Hepatocyte (in vitro differentiated cells): Measurements from ENCODE around the gene ZNF525. TPM values are rescaled to one million over a fixed set of nuclear protein-coding genes. Genes with fewer than 3 reads are reported as not detected.

ENCODE experiments used
- DNase-seq: peaks from one replicate; pipeline ENCODE4 v3.0.0-alpha.2; 2016; ENCODE audit warnings: low spot score
- H2AFZ ChIP-seq: fragments of 200-600 bp; sonication (generic); 2 replicates; pipeline ENCODE4 v1.6.0; 2016; ENCODE audit warnings: antibody characterized with exemption, mild to moderate bottlenecking
- H3K27ac ChIP-seq: fragments of 200-600 bp; sonication (generic); 2 replicates; pipeline ENCODE4 v1.5.1; 2016; ENCODE audit warnings: mild to moderate bottlenecking
- H3K27me3 ChIP-seq: fragments of 200-600 bp; sonication (generic); 2 replicates; pipeline ENCODE4 v1.6.1; 2016
- H3K36me3 ChIP-seq: fragments of 200-600 bp; sonication (generic); replicated peaks from 2 replicates; pipeline ENCODE4 v1.5.1; 2016; ENCODE audit warnings: low read depth; ENCODE audit not compliant: insufficient read depth
- H3K4me1 ChIP-seq: fragments of 200-600 bp; sonication (generic); 2 replicates; pipeline ENCODE4 v1.5.1; 2016; ENCODE audit warnings: mild to moderate bottlenecking, moderate library complexity; ENCODE audit not compliant: insufficient read depth
- H3K4me2 ChIP-seq: fragments of 200-600 bp; sonication (generic); 2 replicates; pipeline ENCODE4 v1.6.0; 2016
- H3K4me3 ChIP-seq: fragments of 200-600 bp; sonication (generic); 2 replicates; pipeline ENCODE4 v1.5.1; 2016; ENCODE audit warnings: mild to moderate bottlenecking
- H3K79me2 ChIP-seq: fragments of 200-600 bp; sonication (generic); 2 replicates; pipeline ENCODE4 v1.6.0; 2017; ENCODE audit warnings: mild to moderate bottlenecking
- H3K9me2 ChIP-seq: fragments of 200-600 bp; sonication (generic); replicated peaks from 2 replicates; pipeline ENCODE4 v1.6.0; 2017; ENCODE audit warnings: mild to moderate bottlenecking; ENCODE audit not compliant: insufficient read depth
- H3K9me3 ChIP-seq: fragments of 200-600 bp; sonication (generic); 2 replicates; pipeline ENCODE4 v1.5.1; 2016; ENCODE audit warnings: low read depth, mild to moderate bottlenecking
- H4K20me1 ChIP-seq: fragments of 200-600 bp; sonication (generic); 2 replicates; pipeline ENCODE4 v1.6.0; 2016; ENCODE audit warnings: mild to moderate bottlenecking; ENCODE audit not compliant: insufficient read depth, poor library complexity, severe bottlenecking
- EZH2 ChIP-seq: fragments of 200-600 bp; sonication (generic); IDR thresholded peaks from 2 replicates; pipeline ENCODE4 v1.6.1; 2016; ENCODE audit warnings: antibody characterized with exemption, mild to moderate bottlenecking, borderline replicate concordance
- EZH2phosphoT487 ChIP-seq: fragments of 200-600 bp; sonication (generic); IDR thresholded peaks from one replicate; pipeline ENCODE4 v1.6.1; 2018; ENCODE audit warnings: antibody characterized with exemption, mild to moderate bottlenecking, low read depth, moderate library complexity; ENCODE audit not compliant: unreplicated experiment, severe bottlenecking
- WGBS: methylation state at CpG from one replicate; pipeline ENCODE4 v1.1.6; 2016; ENCODE audit warnings: low lambda C conversion rate; ENCODE audit errors: missing lambda C conversion rate; 5-methylcytosine and 5-hydroxymethylcytosine counted together
- polyA plus RNA-seq: library from polyadenylated mRNA; unstranded; fragments of >200 nt; fragmentation: Nextera tagmentation; extraction: Ambion mirVana; gene quantifications from 2 replicates; pipeline ENCODE4 v1.2.1, GENCODE V29; 2016
- total RNA-seq: library from RNA; depleted of rRNA; stranded (reverse); fragments of >200 nt; gene quantifications from 2 replicates; pipeline ENCODE4 v1.2.3, GENCODE V29; 2014
- TF ChIP-seq, protein P1 (sequence below): fragments of 200-600 bp; sonication (generic); IDR thresholded peaks from 2 replicates; pipeline ENCODE4 v1.5.1; 2016; ENCODE audit warnings: antibody characterized with exemption, mild to moderate bottlenecking; ENCODE audit not compliant: poor library complexity

The ZNF525 gene
- total and polyA plus RNA-seq, 2 experiments from 2014 or later: 3.8 to 12.2 TPM

- Histone ChIP-seq H3K79me2 (peaks cover under 1% of the 10 kb centered on the region), H3K4me1 (no peaks in the 10 kb centered on the region), H3K27ac (no peak overlapping the region), H3K9me3 (no peaks in the 10 kb centered on the region), H3K36me3 (peaks cover 2% of the 10 kb centered on the region), H3K4me3 (no peak overlapping the region), H3K9me2 (no peaks in the 10 kb centered on the region), H2AFZ (no peak overlapping the region), H3K4me2 (no peak overlapping the region), H4K20me1 (no peaks in the 10 kb centered on the region), H3K27me3 (no peaks in the 10 kb centered on the region)
- no peak for DNase-seq
- WGBS: 63% methylated on average over 3 of the region's 3 CpGs
- TF ChIP-seq EZH2phosphoT487 (no peak), EZH2 (no peak)
- TF ChIP-seq, protein P1, sequence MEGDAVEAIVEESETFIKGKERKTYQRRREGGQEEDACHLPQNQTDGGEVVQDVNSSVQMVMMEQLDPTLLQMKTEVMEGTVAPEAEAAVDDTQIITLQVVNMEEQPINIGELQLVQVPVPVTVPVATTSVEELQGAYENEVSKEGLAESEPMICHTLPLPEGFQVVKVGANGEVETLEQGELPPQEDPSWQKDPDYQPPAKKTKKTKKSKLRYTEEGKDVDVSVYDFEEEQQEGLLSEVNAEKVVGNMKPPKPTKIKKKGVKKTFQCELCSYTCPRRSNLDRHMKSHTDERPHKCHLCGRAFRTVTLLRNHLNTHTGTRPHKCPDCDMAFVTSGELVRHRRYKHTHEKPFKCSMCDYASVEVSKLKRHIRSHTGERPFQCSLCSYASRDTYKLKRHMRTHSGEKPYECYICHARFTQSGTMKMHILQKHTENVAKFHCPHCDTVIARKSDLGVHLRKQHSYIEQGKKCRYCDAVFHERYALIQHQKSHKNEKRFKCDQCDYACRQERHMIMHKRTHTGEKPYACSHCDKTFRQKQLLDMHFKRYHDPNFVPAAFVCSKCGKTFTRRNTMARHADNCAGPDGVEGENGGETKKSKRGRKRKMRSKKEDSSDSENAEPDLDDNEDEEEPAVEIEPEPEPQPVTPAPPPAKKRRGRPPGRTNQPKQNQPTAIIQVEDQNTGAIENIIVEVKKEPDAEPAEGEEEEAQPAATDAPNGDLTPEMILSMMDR: no peak
Measured at GRCh38 chr19:53374288-53374687, 8.8 kb downstream of the ZNF525 start.

- TF ChIP-seq EZH2phosphoT487: no peak
- TF ChIP-seq, protein P1: no peak
- TF ChIP-seq EZH2: no peak
- no peak overlapping the region for H3K4me3 ChIP-seq
- 91% methylated on average over 1 of the region's 1 CpG for WGBS
- no peaks in the 10 kb centered on the region for H4K20me1 ChIP-seq
- H3K9me3 ChIP-seq: no peaks in the 10 kb centered on the region
- H3K27ac ChIP-seq: no peak overlapping the region
- H3K9me2 ChIP-seq: no peaks in the 10 kb centered on the region
- DNase-seq: no peak
- H3K4me1 ChIP-seq: no peaks in the 10 kb centered on the region
- H3K36me3 ChIP-seq: peaks cover 5% of the 10 kb centered on the region
- H3K4me2 ChIP-seq: no peak overlapping the region
- H2AFZ ChIP-seq: no peak overlapping the region
- no peaks in the 10 kb centered on the region for H3K79me2 ChIP-seq
- H3K27me3 ChIP-seq: no peaks in the 10 kb centered on the region
Measured at GRCh38 chr19:53374743-53375142, 9.2 kb downstream of the ZNF525 start.

DNA sequence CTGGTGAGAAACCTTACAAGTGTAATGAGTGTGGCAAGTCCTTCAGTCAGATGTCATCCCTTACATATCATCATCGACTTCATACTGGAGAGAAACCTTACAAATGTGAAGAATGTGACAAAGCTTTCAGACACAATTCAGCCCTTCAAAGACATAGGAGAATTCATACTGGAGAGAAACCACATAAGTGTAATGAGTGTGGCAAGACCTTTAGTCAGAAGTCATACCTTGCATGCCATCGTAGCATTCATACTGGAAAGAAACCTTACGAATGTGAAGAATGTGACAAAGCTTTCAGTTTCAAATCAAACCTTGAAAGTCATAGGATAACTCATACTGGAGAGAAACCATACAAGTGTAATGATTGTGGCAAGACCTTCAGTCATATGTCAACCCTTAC lies 15.9 kb downstream of the ZNF525 start:
- Histone ChIP-seq H3K36me3 (peaks cover 5% of the 10 kb centered on the region), H2AFZ (no peak overlapping the region), H3K4me3 (no peak overlapping the region), H4K20me1 (no peaks in the 10 kb centered on the region), H3K27me3 (no peaks in the 10 kb centered on the region), H3K4me2 (no peak overlapping the region), H3K9me3 (peaks cover 46% of the 10 kb centered on the region), H3K79me2 (no peaks in the 10 kb centered on the region), H3K27ac (no peak overlapping the region), H3K4me1 (no peaks in the 10 kb centered on the region), H3K9me2 (no peaks in the 10 kb centered on the region)
- 98% methylated on average over 3 of the region's 3 CpGs for WGBS
- DNase-seq: no peak
- TF ChIP-seq EZH2 (no peak), EZH2phosphoT487 (no peak)
- TF ChIP-seq, protein P1: no peak

DNA sequence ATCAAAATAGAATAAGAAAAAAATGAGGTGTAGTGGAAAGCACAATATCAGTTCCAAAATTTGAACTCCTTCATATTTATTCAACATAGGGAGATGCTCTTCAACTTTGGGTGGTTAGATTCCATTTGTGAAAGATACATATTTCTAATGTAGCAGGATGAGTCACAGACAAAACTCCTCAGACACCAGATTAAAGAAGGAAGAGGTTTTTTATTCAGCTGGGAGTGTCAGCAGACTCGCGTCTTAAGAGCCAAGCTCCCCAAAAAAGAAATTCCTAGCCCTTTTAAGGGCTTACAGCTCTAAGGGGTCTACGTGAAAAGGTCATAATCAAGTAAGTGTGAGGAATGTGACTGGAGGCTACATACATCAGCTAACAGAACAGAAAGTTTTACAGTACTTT lies 22.7 kb downstream of the ZNF525 start:
- Histone ChIP-seq H4K20me1 (no peaks in the 10 kb centered on the region), H3K9me2 (no peaks in the 10 kb centered on the region), H3K36me3 (no peaks in the 10 kb centered on the region), H2AFZ (no peak overlapping the region), H3K79me2 (no peaks in the 10 kb centered on the region), H3K4me1 (no peaks in the 10 kb centered on the region), H3K4me2 (no peak overlapping the region), H3K27ac (no peak overlapping the region), H3K27me3 (no peaks in the 10 kb centered on the region), H3K4me3 (no peak overlapping the region), H3K9me3 (peaks cover 17% of the 10 kb centered on the region)
- 81% methylated on average over 3 of the region's 3 CpGs for WGBS
- no peak for TF ChIP-seq EZH2phosphoT487
- TF ChIP-seq EZH2: no peak
- TF ChIP-seq, protein P1: no peak
- DNase-seq: no peak
